Right hindlimb (tissue), 1 donor: ENCODE results near the gene MAPKAP1.

Experiments
- DNase-seq: peaks from one replicate; pipeline ENCODE4 v3.0.0-alpha.2; 2018

The MAPKAP1 gene

DNA sequence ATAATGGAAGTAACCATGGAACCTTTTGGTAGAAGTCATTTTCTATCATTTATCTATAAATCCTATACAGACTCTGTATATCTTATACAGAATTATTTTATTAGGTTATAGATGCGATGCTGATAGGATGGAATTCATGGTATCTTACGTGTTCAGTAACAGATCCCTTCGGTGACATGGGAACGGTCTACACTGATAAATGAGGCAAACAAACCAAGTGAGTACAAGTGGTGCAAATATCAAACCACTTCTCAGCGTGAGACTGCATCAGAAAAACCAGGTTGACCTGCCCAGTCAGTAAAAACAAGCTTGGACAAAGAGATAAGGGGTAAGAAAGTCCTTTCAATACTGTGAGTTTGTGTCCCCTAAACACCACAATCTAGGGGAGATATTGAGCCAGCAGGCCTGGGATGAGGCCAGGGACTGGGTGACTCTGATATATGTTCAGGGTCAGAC is 229.9 kb downstream of the MAPKAP1 start:
- no peak for DNase-seq

DNA sequence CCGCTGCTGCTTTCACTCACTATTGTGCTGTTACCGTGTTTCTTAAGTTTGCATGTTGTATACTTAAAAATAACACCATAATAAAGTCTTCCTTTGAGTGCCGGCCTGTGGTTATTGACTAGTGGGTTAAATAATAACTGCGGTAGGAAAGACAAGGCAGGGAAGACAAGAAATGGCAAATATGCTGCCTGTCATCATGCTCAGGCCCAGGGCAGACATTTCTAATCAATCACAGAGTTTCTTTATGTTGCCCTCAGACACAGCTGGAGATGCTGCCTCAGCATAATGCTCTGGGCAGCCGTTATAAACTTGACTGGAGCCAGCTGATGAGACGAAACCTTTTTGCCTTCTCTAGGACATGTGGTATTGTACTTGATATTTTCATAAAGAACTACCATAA is 230.4 kb downstream of the MAPKAP1 start:
- no peak for DNase-seq

DNA sequence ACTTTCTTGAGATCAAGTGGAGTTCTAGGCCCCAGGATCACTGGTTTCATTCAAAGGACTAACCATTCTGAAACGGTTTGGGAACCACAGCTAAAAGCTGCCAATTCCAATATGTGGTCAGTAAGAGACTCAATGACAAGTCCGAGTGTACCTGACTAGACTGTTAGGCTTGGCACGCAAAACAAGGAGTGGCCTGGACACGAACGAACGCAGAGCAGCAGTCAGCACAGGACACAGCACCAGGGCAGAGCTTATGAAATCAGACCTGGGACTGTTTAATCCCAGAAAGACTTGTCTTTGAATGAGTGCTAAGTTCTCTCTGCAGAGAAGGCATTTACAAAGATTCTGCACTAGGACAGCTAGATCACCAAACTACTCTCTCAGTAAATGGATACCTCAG is 231.6 kb downstream of the MAPKAP1 start:
- DNase-seq: no peak

DNA sequence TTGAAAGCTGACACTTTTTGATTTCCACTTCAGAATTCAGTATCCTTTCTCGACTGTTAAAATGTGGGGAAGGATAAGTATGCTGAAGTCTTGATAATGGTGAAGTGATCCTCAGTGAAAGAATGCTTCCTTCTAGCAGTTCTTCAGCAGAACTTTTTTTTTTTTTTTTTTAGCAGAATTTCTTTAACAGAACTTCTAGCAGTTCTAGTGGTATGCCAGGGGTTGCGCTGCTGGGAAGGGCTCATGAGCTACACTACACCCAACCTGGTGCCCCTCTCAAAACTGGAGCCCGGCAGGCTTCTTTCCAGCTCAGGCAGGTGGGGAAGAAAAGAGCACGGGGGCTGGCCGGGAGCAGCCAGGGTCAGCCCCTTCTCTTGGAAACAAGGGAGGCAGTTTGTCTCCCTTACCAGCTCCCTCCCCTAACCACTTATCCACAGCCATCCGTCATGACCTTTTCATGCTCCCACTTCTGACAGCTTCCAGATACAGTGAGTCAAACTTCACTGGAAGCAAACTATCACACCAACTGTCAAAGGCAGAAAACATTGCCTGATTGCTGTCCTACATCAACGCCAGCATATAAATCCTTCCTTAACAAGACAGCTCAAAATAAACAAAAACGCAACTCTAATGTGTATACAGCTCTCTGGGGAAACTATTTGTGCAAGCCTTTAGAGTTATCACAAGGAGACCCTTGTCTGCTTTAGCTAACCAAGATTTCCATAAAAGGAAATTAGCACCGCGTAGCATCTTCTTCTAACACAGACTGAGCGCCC is 233.9 kb downstream of the MAPKAP1 start:
- DNase-seq: peak; percentile 41

DNA sequence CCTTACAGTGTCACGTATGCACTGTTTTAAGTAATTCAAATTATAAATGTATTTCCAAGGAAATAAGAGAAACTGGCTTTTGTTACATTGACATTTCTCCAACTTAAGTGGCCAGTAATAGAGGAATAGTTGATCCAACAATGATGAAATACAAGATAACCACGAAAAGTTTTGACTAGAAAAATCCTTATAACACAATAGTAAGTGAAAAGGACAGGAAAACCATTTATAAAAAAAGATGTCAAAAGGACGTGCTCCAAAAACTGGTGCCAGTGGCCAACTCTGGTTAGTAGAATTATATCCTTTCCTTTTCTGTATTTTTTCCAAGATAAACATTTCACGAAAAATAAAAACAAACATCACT is 234.5 kb downstream of the MAPKAP1 start:
- no peak for DNase-seq

DNA sequence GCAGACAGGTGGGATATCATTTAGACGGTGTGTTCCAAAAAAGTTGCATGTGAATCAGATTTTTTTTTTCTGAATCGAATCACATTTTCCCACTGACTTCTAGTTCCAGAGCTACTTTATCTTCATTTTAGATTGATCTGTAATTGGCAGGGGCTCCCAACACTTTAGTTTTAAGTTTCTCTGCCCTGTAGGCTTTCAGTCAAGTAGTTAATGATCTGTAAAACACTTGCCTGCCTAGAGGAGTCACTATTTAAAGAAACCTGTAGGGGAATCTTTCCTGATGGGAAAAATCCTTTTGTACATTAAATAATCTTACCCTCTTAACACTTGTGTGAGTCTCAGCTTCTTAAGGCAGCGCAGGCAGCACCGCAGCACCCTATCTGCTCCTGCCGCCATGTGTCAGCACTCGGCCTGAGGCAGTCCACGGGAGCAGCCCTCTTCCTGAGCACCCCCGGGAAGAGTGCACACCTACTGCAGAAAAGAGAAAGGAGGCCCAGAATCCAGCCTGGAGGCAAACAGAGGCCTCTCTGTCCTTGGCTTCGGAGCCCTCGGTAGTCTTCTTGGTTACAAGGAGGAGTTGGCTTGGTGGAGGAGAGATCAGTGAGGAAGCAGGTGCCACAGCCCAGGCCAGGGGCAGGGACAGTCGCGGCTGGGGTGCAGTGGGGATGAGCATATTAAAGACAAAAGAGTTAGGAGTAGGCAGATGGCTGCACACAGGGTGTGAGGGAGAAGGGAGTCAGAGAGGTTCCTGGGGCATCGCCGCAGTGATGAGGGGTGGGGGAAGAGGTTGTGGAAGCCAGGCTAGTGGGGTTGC is 236.0 kb downstream of the MAPKAP1 start:
- DNase-seq: no peak

DNA sequence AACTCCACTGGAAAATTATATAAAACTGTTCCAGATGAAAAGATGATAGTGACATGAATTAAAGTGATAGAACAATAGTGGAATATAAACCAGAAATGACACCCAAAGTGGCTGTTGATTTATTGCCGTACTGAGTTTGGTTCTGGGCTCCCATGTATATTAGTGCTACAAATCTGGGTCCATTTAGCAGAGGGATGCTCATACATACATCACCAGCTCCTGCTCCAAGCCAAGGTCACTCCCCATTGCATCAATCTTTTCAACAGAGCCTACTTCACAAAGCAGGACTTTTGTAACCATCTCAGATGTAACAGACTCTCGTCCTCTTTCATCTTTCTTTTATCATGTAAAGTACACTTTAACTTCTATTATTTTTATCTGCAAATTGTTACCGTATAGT is 236.8 kb downstream of the MAPKAP1 start:
- DNase-seq: no peak

DNA sequence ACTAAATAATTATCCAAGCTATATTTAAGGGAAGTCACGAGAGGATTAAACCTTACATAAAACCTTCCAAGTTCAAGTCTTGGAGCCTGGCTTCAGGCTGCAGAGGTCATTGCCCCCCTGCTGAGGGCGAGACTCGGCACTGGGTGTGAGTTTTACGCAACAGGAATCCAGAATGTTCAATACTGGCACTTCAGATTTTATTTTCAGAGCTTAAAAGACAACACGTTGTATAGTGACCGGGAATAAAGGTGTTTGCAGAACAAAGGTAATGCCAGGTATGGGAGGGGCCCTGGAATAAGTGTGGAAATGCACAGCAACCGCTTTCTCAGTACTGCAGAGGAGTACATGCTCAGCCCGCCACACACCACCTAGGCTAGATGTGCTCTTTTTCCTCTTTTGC is 238.4 kb downstream of the MAPKAP1 start:
- no peak for DNase-seq

DNA sequence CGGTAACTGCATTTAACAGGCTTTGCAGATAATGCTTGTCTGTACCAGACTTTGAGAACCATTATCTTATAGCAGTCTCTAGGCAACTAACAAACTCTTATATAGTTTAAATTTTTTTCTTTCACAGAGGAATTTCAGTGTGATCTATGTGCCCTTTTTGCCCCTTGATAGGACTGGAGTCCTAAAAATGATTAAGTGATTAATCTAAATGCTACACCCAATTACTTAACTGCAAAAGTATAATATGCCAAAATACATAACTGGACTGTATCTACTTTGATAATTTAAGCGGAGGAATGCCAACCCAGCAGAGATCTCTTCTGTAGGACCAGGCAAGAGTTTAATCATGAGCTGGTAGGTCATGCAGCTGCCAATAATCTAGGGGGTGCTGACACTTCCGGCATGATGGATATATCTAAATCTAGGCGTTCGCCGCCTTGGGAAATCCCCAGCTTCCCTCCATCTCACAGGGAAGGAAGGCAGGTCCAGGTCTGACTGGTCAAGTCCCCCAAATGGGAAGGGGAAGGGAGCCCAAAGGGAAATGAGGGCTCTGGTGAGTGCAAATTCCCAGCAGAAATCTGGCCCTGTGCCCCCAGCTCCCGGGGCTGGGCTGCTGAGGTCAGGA is 239.8 kb downstream of the MAPKAP1 start:
- DNase-seq: no peak

DNA sequence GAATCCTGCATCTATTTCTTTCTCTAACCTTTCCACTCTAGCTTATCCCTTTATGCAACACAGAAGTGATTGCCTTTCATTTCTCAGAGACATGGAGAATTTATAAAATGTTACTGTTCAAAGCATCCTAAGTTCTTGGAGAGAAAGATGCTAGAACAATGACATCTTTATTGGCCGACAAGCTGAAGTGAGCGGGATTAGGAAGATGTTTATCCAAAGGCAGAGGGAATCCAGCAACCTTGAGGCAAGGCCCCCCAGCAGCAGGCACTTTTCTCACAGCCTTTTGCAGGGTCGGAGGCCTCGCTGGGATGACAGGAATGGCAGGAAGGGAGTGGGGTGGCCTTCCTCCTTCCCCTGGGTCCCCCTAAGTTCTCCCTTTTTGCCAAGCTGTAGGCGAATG is 240.6 kb downstream of the MAPKAP1 start:
- DNase-seq: no peak

DNA sequence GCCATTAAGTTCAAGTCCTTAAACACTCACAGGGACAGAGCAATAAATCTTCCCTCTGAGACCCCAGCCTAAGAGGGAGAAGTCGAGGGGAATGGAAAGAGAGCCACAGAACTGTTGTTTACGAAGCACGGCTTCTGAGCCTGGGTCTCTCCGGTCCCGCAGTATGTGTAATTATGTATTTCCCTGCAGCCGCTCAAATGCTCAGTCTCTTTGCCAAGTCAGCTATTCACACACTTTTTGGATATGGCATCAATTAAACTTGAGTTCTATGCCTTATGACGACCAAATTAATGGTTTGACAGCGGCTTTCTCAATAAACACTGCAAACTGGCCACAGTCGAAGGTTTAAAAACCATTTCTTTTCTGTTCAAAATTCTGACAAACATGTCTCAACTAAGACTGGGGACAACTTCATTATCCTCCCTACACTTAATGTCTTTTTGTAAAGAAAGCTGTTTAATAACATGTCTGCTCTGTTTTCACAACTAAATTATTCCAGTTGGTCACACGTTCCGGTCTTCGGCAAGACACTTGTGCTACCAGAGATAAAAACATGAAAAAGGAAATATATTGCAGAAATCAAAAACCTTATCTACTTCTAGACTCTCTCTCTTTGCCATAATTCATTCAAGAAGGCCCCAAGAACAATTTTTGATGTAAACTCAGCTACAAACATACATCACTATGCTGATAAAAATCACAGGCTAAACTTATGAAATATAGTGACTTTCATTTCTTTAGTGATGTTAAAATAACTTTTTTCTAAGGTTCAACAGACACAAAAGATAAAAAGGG is 242.2 kb downstream of the MAPKAP1 start:
- DNase-seq: no peak

DNA sequence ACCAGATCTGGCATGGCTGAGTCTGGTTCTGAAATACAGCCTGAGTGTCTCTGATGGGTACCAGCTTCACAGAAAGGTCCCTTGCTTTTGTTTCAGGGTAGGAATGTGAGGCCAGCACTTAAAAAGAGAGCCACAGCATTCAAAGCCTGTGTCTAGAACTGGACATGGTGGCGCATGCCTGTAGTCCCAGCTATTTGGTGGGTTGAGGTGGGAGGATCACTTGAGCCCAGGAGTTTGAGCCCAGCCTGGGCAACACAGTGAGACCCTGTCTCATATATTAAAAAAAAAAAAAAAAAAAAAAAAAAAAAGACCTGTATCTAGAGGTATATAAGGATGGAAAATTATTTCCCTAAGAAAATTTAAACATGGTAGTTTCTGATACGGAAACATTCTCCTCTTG is 243.1 kb downstream of the MAPKAP1 start:
- DNase-seq: no peak

DNA sequence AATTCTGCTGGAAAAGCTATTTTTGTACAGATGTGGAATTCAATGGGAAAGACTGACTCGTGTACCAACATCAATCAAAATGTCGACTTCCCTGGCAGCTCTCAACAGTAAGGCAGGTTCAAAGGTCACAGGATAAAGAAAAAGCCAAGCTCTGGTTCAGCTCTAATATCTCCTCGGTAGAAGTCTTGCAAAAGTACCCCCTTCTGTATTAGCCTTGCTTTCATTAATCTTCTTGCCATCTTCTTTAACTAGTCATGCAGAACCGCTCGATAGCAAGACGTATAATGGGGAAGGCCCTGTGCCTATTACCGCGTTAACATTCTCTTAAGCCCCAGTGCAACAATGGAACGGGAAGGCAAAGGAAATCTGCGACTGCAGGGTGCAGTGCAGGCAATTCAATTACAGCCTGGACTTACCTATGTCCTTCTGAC is 244.1 kb downstream of the MAPKAP1 start:
- DNase-seq: no peak

DNA sequence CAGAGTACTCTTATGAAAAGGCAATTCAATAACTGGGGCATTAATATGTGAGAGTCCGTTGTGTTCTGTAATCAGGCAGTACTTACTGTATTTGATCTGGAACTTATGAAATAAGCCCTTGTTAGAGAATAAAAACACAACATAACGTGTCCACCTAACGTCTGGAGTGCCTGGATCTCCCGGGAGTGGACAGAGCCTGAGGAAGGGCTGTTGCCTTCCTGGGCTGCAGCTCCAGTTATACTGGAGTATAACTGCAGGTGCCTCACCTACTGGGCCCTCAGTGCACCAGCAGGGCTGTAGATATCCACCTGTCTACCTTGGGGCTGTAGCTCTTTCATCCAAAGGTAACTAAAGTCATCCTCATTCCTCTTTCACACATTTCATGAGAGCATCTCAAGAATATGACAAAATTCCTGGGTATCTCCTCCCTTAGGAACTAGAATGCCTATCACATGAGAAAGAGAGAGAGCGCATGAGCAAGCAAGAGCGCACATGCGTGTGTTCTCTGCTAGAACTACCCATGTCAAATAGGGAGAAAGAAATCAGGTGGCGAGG is 245.3 kb downstream of the MAPKAP1 start:
- DNase-seq: no peak

DNA sequence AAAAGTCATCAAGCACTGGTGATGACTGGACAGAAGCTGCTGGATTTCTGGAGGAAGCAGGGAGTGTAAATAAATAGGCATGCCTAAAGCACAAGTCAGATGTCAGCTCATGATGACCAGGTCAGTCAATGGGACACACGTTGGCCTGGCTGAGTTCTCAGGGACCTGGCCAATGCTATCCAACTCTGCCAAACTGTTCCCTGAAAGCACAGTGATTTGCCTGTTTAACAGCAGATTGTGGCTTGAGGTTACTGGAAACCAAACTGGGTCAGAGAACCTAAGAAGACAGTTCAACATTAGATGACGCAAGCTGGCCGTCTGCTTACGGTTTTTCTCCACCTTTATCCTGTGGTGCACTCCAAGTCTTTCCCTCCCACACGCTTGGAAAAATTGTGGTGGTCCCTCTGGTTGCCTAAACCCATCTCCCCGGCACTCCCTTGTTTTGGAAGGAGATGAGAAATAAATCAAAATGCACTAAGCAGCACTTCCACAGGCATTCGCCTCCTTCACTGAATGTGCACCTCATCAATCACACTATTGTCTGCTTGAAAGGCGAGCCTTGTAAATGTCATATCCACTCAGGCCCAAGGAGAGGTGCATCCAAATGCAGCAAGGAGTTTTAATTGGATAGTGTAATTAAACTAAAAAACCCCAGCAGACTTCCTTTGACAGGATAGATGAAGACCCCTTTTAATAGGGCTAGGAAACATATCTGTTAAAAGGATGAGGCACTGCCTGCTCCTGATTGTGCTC is 245.9 kb downstream of the MAPKAP1 start:
- peak; percentile 40 for DNase-seq

DNA sequence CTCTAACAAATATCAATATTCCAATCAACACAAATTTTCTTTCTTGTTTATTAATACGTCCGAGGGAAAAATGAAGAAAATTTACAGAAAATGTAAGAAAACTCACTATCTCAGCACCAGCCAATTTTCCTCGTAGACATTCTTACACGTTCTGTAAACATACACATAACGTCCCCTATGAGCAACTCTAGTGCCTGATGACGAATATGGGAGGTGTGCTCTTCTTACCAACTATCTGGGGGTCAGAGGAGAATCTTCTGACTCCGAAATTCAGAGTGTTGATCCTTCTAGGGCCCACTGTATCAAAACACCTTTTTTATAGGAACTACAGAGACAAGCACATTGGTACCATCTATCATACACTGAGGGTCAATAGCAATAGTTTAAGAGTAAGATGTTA is 246.7 kb downstream of the MAPKAP1 start:
- DNase-seq: no peak

DNA sequence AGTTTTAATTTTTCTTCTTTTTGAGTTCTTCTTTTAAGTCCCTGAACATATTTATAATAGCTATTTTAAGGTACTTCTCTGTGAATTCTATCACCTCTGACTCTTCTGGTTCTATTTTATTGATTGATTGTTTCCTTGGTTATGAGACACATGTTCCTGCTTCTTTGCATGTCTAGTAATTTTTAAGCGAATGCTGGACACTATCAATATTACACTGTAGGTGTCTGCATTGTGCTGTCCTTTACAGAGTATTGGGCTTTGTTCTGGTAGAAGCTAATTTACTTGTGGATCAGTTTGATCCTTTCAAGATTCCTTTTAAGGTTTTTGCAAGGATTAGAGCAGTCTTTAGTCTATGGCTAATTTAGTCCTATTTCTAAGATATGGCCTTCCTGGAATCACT is 249.7 kb downstream of the MAPKAP1 start:
- DNase-seq: no peak

DNA sequence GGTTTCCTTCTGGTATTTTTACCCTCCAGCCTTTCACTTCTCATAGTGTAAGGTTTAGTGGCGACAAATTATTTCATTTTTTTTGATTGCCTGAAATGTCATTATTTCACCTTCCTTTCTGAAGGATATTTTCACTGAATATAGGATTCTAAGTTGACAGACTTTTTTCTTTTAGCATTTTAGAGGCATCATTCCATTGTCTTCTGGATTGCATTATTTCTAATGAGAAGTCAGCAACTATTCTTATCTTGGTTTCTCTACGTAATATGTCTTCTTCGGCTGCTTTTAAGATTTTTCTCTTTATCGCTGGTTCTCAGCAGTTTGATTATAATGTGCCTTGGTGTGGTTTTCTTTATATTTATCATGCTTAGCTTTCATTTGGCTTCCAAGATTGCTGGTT is 251.1 kb downstream of the MAPKAP1 start:
- no peak for DNase-seq

DNA sequence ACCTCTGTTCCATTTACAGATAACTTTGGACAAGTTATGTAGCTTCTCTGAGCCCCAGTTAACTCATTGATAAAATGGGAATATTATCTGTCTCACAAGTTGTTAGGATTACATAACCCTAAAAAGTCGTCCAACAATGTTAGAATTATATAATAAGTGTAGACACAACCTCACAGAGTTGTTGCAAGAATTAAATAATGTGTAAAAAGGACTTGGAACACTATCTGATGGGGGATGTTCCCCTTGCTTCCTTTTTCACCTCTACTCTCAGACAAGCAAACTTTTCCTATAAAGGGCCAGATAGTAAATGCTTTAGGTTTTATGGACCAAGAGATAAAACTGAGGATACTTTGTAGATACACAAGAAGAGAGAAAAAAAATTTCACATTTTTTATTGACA is 251.9 kb downstream of the MAPKAP1 start:
- DNase-seq: no peak

DNA sequence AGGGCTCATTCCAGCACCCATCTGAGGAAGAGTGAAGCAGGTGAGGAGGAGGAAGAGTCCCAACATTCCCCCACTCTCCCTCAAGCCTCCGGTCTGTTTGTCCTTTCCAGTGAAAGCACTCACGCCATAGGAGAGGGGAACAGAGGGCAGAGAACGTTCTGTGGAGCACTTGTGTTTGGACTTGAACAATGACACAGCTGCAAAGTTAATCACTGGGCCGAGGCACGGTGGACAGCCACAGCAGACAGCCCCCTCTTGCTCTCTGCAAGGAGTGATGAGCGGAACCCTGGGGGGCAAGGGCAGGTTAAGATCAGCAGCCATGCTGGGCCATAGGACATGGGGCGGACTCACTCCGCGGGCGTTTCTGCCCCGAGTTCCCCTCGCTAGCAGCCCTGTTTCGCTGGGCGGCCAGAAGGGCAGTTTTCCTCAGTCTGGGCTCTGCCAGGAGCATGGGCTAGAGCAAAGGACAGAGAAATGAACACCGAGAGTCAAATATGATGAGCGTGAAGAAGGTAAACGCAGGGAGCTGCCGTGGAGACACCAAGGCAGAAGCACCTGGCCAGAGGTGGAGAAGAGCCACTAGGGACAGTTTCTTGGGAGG is 259.7 kb downstream of the MAPKAP1 start:
- DNase-seq: no peak

DNA sequence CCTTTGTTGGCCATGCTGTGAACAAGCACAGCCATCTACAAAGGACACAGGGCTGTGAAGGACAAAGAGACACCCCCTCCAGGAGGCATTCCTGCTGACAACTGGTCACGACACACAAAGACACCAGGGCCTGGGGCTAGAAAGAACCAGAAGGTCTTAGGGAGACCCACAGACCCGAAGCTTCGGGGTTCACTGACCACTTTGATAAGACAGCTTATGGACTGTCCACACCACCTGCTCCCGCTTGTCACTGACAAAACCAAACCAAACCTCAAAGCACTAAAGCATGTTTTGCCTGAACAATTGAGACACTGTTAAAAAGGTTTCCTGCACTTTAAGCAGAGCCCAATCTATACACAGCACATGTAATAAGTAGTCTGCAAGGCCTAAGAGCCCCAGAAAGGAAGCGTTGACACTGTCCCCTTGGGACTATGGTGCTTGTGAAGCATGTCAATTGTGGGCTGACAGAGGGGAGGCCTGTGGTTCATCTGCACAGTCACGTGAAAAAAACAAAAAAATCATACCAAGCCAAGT is 260.4 kb downstream of the MAPKAP1 start:
- DNase-seq: no peak
